Neural progenitor cell (in vitro differentiated cells): ENCODE data around the gene HHATL. TPM values are rescaled to one million over a fixed set of nuclear protein-coding genes. Genes with fewer than 3 reads are reported as not detected.

ENCODE experiments used
- DNase-seq: peaks from one replicate; pipeline ENCODE4 v3.0.0-alpha.2; 2016; ENCODE audit warnings: low spot score
- H2AFZ ChIP-seq: fragments of 200-600 bp; sonication (generic); replicated peaks from 2 replicates; pipeline ENCODE4 v1.6.1; 2016; ENCODE audit warnings: antibody characterized with exemption
- H3F3A ChIP-seq: fragments of 200-600 bp; sonication (generic); 2 replicates; pipeline ENCODE4 v1.6.1; 2016; ENCODE audit warnings: antibody characterized with exemption, low read depth
- H3K27ac ChIP-seq: fragments of 200-600 bp; sonication (generic); 2 replicates; pipeline ENCODE4 v1.5.1; 2016; ENCODE audit warnings: mild to moderate bottlenecking
- H3K27me3 ChIP-seq: fragments of 200-600 bp; sonication (generic); 2 replicates; pipeline ENCODE4 v1.6.1; 2016; ENCODE audit warnings: mild to moderate bottlenecking, moderate library complexity
- H3K36me3 ChIP-seq: fragments of 200-600 bp; sonication (generic); 2 replicates; pipeline ENCODE4 v1.5.1; 2016
- H3K4me1 ChIP-seq: fragments of 200-600 bp; sonication (generic); 2 replicates; pipeline ENCODE4 v1.6.1; 2016; ENCODE audit warnings: mixed run types
- H3K4me2 ChIP-seq: fragments of 200-600 bp; sonication (generic); 2 replicates; pipeline ENCODE4 v1.6.1; 2016
- H3K4me3 ChIP-seq: fragments of 200-600 bp; sonication (generic); 2 replicates; pipeline ENCODE4 v1.5.1; 2016
- H3K79me2 ChIP-seq: fragments of 200-600 bp; sonication (generic); 2 replicates; pipeline ENCODE4 v1.6.1; 2016; ENCODE audit warnings: low read depth
- H3K9ac ChIP-seq: fragments of 200-600 bp; sonication (generic); 2 replicates; pipeline ENCODE4 v1.6.1; 2016
- H3K9me3 ChIP-seq: fragments of 200-600 bp; sonication (generic); 2 replicates; pipeline ENCODE4 v1.5.1; 2016; ENCODE audit warnings: low read depth
- H4K20me1 ChIP-seq: fragments of 200-600 bp; sonication (generic); 2 replicates; pipeline ENCODE4 v1.6.1; 2016; ENCODE audit warnings: low read depth
- H3K27ac Mint-ChIP-seq: 3 replicates; pipeline ENCODE4 v1.8.0; 2021; ENCODE audit warnings: mixed read lengths
- H3K27me3 Mint-ChIP-seq: 2 replicates; pipeline ENCODE4 v1.8.0; 2022; ENCODE audit warnings: low read depth, mild to moderate bottlenecking, inconsistent platforms, moderate library complexity, mixed read lengths; ENCODE audit not compliant: insufficient read depth
- H3K36me3 Mint-ChIP-seq: 3 replicates; pipeline ENCODE4 v1.8.0; 2021; ENCODE audit warnings: mixed read lengths
- H3K4me1 Mint-ChIP-seq: 3 replicates; pipeline ENCODE4 v1.8.0; 2021; ENCODE audit warnings: mixed read lengths
- H3K4me3 Mint-ChIP-seq: 3 replicates; pipeline ENCODE4 v1.8.0; 2021; ENCODE audit warnings: mild to moderate bottlenecking, moderate library complexity, mixed read lengths
- H3K9me3 Mint-ChIP-seq: 3 replicates; pipeline ENCODE4 v1.8.0; 2020; ENCODE audit warnings: mixed read lengths
- EZH2 ChIP-seq: fragments of 200-600 bp; sonication (generic); IDR thresholded peaks from 2 replicates; pipeline ENCODE4 v1.6.1; 2017; ENCODE audit warnings: antibody characterized with exemption, mild to moderate bottlenecking, moderate library complexity
- EZH2phosphoT487 ChIP-seq: fragments of 200-600 bp; sonication (generic); IDR thresholded peaks from 2 replicates; pipeline ENCODE4 v1.6.1; 2017; ENCODE audit warnings: antibody characterized with exemption
- total RNA-seq: library from RNA; depleted of rRNA; stranded (reverse); fragments of >200 nt; gene quantifications from 2 replicates; pipeline ENCODE4 v1.2.3, GENCODE V29; 2015; ENCODE audit warnings: low replicate concordance
- TF ChIP-seq, protein P1 (sequence below): fragments of 200-600 bp; sonication (generic); IDR thresholded peaks from 2 replicates; pipeline ENCODE4 v1.5.1; 2017; ENCODE audit warnings: antibody characterized with exemption, mild to moderate bottlenecking

The HHATL gene
- total RNA-seq, 1 donor from 2014 or later: not detected

GRCh38 chr3:42730294-42730693, 27.7 kb upstream of the HHATL start:
- DNase-seq: no peak
- H3K9me3 ChIP-seq: no peaks in the 10 kb centered on the region
- no peaks in the 10 kb centered on the region for H3K36me3 ChIP-seq
- TF ChIP-seq, protein P1, sequence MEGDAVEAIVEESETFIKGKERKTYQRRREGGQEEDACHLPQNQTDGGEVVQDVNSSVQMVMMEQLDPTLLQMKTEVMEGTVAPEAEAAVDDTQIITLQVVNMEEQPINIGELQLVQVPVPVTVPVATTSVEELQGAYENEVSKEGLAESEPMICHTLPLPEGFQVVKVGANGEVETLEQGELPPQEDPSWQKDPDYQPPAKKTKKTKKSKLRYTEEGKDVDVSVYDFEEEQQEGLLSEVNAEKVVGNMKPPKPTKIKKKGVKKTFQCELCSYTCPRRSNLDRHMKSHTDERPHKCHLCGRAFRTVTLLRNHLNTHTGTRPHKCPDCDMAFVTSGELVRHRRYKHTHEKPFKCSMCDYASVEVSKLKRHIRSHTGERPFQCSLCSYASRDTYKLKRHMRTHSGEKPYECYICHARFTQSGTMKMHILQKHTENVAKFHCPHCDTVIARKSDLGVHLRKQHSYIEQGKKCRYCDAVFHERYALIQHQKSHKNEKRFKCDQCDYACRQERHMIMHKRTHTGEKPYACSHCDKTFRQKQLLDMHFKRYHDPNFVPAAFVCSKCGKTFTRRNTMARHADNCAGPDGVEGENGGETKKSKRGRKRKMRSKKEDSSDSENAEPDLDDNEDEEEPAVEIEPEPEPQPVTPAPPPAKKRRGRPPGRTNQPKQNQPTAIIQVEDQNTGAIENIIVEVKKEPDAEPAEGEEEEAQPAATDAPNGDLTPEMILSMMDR: no peak
- TF ChIP-seq EZH2 (no peak), EZH2phosphoT487 (no peak)
- peaks cover 4% of the 10 kb centered on the region for H3K27me3 Mint-ChIP-seq
- H3K27ac ChIP-seq: no peak overlapping the region
- H3K4me3 Mint-ChIP-seq: no peak overlapping the region
- no peak overlapping the region for H3K9ac ChIP-seq
- no peaks in the 10 kb centered on the region for H3K36me3 Mint-ChIP-seq
- H3F3A ChIP-seq: no peaks in the 10 kb centered on the region
- H3K4me3 ChIP-seq: no peak overlapping the region
- peaks cover 16% of the 10 kb centered on the region for H3K4me1 Mint-ChIP-seq
- peaks cover 18% of the 10 kb centered on the region for H3K4me1 ChIP-seq
- H3K9me3 Mint-ChIP-seq: no peaks in the 10 kb centered on the region
- H3K27ac Mint-ChIP-seq: no peak overlapping the region
- no peaks in the 10 kb centered on the region for H3K27me3 ChIP-seq
- H2AFZ ChIP-seq: no peak overlapping the region
- H3K4me2 ChIP-seq: no peak overlapping the region
- H4K20me1 ChIP-seq: no peaks in the 10 kb centered on the region
- no peaks in the 10 kb centered on the region for H3K79me2 ChIP-seq

DNA sequence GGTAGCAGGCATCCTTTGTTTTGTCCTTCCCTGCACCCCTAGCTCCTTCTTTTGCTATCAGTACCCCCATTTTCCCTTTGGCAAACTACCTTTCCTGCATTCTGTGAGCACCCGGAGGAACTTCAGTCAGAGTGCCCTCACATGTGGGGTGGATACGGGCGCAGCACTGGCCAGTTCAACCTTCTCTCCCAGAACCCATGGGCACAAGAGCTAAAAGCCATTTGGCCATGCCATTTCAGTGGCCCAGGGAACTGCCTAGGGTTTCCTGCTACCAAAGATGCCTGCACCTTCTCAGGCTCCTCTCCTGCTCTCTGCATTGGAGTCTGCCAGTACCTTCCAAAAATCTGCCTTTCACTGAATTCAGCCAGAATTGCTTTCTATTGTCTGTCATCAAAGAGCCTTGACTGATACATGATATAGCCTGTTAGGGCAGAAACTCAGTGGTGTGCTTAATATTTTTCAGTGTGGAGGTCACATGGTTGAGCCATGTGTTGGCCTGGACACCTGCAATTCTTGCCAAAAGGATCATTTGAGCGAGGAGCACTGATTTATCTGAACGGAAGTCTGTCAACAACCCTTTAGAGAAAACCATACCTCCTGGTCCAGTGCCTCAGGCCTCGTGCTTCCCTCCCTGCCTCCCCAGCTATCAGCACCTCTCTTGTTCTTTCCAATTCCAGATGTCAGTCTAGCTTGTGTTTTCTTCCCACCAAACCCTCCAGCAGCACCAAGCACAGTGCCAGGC, 27.0 kb upstream of the HHATL start:
- no peak overlapping the region for H3K4me2 ChIP-seq
- H3K27ac Mint-ChIP-seq: no peak overlapping the region
- no peaks in the 10 kb centered on the region for H4K20me1 ChIP-seq
- no peaks in the 10 kb centered on the region for H3F3A ChIP-seq
- no peaks in the 10 kb centered on the region for H3K9me3 Mint-ChIP-seq
- peaks cover 18% of the 10 kb centered on the region for H3K4me1 ChIP-seq
- no peaks in the 10 kb centered on the region for H3K36me3 ChIP-seq
- H3K4me3 Mint-ChIP-seq: no peak overlapping the region
- H3K4me3 ChIP-seq: no peak overlapping the region
- H3K27ac ChIP-seq: no peak overlapping the region
- no peaks in the 10 kb centered on the region for H3K27me3 ChIP-seq
- H3K36me3 Mint-ChIP-seq: no peaks in the 10 kb centered on the region
- no peak for DNase-seq
- H2AFZ ChIP-seq: no peak overlapping the region
- H3K79me2 ChIP-seq: no peaks in the 10 kb centered on the region
- H3K9me3 ChIP-seq: no peaks in the 10 kb centered on the region
- H3K4me1 Mint-ChIP-seq: peaks cover 16% of the 10 kb centered on the region
- peaks cover 4% of the 10 kb centered on the region for H3K27me3 Mint-ChIP-seq
- TF ChIP-seq EZH2 (no peak), EZH2phosphoT487 (no peak)
- TF ChIP-seq, protein P1: no peak
- H3K9ac ChIP-seq: no peak overlapping the region

DNA sequence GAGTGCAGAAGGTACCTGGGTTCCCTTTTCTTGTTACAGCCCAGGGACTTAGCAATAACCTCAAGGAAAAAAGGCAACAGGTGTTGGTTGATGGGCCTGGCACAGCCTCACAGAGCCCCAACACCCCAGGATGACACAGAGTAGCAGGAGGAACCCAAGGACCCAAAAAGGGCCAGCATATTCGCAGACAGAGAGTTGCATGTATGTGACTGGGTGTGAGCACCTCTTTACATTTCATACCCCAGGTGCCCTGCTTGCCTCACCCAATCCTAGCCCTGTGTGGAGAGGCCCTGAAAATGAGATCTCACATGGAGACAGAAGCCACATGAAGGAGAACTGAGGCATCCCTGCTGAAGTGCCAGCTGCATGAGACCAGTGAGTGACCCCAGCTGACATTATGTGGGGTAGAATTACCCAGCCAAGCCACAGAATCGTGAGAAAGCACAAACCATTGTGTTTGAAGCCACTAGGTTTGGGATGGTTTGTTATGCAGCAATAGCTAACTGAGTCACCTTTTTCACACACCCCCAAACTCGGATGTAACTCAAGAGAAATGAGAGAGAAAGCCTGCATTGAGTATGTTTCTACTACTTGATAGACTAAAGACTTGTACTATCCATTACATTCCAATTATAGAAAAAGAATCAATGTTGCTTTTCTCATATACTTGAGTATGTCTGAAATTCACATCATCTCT, 26.2 kb upstream of the HHATL start:
- Histone ChIP-seq H3K4me3 (no peak overlapping the region), H3K4me1 (peaks cover 18% of the 10 kb centered on the region), H3K27me3 (no peaks in the 10 kb centered on the region), H3K36me3 (no peaks in the 10 kb centered on the region), H3K4me2 (no peak overlapping the region), H4K20me1 (no peaks in the 10 kb centered on the region), H3K79me2 (no peaks in the 10 kb centered on the region), H3K27ac (no peak overlapping the region), H3K9ac (no peak overlapping the region), H3K9me3 (no peaks in the 10 kb centered on the region), H2AFZ (no peak overlapping the region), H3F3A (no peaks in the 10 kb centered on the region)
- no peak overlapping the region for H3K27ac Mint-ChIP-seq
- no peak for DNase-seq
- no peaks in the 10 kb centered on the region for H3K9me3 Mint-ChIP-seq
- no peaks in the 10 kb centered on the region for H3K36me3 Mint-ChIP-seq
- TF ChIP-seq EZH2 (no peak), EZH2phosphoT487 (no peak)
- TF ChIP-seq, protein P1: no peak
- peaks cover 4% of the 10 kb centered on the region for H3K27me3 Mint-ChIP-seq
- no peak overlapping the region for H3K4me3 Mint-ChIP-seq
- peaks cover 16% of the 10 kb centered on the region for H3K4me1 Mint-ChIP-seq
